Measurements from ENCODE around the gene NUP210L.

- TF ChIP-seq GATA2 (IDR thresholded peaks at IDR 0.05; ENCODE audit: low read depth, low read length) = no peak
- no peak for TF ChIP-seq GATA3 (IDR thresholded peaks at IDR 0.05; ENCODE audit: low read depth, low read length)
These were observed 194.7 kb downstream of the NUP210L start for GRCh38 chr1:153960206-153960605.
